HG03432 (cell line): Measurements from ENCODE around the gene C11orf98.
"Not testable (repeated sequence)": the region's sequence is repeated elsewhere in the genome, so short reads cannot be mapped to it uniquely, and the experiment has no call there.

Source experiments
- ATAC-seq: cut with Tn5 transposase; IDR thresholded peaks from one replicate; pipeline ENCODE4 v1.9.1; 2021; ENCODE audit warnings: mild to moderate bottlenecking, moderate library complexity; ENCODE audit not compliant: unreplicated experiment

The C11orf98 gene

DNA sequence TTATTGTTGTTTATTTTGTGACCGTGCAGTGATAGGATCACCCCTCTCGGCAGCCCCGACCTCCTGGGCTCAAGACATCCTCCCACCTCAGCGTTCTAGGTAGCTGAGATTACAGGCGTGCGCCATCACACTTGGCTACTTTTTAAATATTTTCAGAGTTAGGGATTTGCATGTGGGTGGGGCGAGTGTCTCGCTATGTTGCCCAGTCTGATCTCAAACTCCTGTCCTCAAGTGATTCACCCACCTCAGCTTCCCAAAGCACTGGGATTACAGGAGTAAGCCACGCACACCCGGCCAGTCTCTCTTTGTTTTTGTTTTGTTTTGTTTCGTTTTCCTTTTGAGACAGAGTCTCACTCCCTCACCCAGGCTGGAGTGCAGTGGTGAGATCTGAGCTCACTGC, 10.7 kb downstream of the C11orf98 start:
- ATAC-seq = no peak

- ATAC-seq = no peak
Measured at GRCh38 chr11:62652161-62653006, 12.6 kb downstream of the C11orf98 start.

- not testable (repeated sequence) for ATAC-seq
Measured at GRCh38 chr11:62650283-62650682, 14.7 kb downstream of the C11orf98 start.

DNA sequence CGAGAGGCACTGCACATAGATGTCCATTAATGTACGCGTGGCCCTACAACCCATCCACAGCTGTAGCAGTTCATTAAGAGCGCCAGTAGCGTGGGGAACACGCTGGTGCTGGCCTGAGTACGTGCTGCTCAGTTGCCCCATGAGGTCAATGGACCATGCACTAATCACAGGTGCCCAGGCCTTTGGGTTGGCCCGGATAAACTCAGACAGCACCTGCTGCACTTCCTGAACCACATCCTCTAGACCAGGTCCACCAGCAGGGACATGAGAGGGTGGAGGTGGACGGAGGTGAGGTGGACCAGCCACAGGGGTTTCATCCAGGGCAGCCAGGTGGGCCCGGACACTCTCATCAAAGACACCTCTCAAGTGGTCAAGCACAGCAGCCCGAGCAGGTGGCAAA, 15.5 kb downstream of the C11orf98 start:
- no peak for ATAC-seq

DNA sequence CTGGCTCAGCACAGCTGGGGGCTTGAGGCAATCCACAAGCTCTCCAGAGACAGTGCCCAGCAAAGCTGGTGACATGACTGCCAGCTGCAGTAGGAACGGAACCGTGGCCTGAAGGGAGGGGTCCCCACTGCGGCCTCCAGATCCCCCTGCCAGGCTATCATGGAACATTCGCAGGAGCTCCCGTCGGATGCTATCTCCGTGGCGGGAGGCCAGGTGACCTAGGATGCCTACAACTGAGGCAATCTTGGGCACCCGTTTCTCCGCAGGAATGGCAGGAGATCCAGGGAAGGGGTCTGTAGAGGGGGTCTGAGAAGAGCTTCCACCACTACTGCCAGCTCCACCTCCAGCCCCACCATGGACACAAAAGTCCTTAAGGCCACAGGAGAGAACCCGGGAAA, 16.0 kb downstream of the C11orf98 start:
- ATAC-seq = no peak

- ATAC-seq = no peak
Measured at GRCh38 chr11:62648185-62648966, 16.6 kb downstream of the C11orf98 start.

GRCh38 chr11:62647609-62648005, 17.4 kb downstream of the C11orf98 start:
- no peak for ATAC-seq

- no peak for ATAC-seq
Measured at GRCh38 chr11:62646825-62647608, 18.0 kb downstream of the C11orf98 start.

DNA sequence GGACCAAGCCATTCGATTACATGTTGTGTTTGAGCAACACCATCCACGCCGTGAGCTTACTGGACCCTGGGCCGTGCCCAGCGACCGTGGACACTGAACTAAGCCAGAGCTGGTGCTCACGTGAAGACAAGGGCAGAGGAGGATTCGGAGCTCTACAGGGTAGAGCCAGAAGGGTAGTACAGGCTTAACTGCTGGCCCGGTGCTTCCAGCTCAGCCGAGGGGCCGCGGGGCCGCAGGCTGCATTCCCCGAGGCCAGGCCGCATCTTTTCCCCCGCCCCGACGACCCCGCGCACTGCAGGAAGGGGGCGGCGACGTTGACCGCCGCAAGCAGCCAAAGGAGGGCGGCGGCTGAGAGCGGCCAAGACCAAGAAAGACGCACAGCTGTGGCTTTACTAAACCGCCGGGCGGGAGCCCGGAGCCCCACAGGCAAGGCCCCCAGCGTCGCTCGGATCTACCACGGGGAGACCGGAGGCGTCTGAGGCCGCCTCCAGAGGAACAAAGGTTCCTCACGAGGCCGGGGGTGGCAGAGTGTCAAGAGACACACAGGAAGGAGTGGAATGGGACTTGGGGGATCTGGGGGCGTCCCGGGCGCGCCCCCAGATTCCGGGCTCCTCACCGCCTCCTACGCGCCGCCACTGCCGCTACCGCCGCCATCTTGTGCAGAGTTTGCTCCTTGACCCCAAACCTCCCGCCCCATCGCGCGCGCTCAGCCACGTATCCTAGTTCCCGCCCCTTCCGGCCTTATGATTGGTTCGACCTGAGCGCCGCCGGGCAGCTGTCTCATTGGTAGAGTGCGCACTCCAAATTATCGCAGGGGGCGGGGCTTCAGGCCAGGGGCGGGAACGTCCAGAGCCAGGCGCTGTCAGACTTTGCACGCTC, 18.8 kb downstream of the C11orf98 start, which contains the start of gene GANAB:
Gene GANAB, minus strand, starts transcription at position 668 of the 879 bp plus-strand sequence. Its CDS starts 14 bp downstream, at position 654.
- peak; percentile 91 for ATAC-seq

DNA sequence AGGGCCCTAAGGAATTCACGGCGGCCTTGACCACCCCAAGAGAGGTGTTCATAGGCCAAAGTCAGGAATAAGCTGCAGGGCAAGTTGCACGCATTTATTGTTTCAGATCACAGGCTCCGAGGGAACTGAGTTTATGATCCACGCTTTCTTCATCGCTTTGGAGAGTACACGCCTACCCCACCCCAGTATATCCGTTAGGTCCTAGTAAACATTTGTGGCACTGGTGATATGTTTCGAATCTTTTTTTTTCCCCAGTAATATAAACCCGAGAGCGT, 19.4 kb downstream of the C11orf98 start:
- ATAC-seq = no peak

GRCh38 chr11:62644220-62644619, 20.8 kb downstream of the C11orf98 start:
- ATAC-seq = no peak

DNA sequence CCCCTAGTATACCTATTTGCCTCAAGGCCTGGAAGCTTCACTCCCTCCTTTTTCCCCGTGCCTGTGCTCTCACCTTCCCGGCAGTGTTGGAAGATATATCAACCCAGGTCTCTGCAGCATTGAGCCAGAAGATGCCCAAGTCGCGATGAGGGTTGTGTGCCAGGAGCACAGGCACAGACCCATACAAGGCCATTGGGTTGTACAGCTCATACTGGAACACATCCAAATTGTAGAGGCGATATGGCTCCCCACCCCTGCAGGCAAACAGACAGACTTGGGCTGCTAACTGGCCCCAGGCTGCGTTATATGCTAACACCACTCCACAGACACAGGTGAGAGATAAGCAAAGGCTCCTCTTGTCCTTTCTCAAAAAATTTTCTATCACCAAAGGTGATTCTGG, 32.5 kb downstream of the C11orf98 start:
- no peak for ATAC-seq

DNA sequence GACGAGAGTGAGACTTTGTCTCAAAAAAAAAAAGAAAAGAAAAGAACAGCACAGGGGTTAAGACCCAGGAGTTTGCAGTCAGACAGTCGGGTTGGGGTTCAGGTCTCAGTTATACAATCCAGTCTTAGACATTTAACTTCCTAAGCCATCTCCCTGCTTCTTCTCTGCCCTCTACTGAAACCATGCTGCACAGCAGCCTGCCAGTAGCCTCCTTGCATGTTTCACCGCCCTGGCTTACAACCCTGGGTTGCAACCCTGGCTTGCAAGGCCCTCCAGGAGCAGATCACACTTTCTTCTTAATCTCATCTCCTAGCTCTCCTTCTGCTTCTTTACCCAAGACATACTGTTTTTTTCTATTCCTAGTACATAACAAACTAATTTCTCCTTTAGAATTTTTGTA, 37.3 kb downstream of the C11orf98 start:
- no peak for ATAC-seq

GRCh38 chr11:62622476-62623089, 42.4 kb downstream of the C11orf98 start:
- no peak for ATAC-seq

DNA sequence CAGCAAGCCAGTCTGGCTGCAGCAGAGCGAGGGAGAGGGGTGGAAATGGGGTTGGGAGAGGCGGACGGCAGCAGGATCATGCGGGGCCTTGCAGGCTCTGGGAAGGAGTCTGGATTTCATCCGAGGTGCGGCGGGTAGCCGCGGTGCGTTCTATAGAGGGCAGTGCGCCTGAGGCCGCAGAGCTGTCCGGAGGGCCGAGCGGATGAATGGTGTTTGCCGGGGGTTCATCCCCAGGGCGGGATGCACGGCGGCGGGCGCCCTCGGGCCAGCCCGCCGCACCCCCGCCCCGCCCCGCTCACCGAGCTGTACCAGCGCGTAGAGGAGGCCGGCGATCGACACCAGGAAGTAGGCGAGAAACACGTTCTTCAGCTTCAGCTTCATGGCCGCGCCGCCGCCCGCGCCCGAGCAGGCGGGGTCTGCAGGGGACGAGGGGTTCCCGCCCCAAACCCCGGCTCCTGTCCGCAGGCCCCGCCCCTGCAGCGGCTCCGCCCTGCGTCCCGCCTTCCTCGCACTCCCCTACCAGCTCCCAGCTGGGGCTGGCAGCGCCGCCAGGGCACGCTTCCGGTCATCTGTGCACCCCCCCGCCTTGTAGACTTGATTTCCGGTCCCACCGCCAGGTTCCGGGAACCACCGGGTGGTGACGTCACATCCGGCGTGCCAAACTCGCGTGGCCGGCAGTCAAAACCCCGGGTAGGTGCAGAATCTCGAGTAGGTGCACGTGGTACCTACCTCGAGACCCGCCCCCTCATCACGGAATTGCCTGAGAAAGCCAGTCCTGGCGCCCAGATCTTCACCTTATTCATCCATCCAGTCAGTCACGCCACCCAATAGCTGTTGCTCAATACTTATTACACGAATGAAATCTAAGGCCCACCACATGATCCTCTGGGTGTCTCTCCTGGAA, 43.2 kb downstream of the C11orf98 start, which contains the start of gene B3GAT3:
Gene B3GAT3, minus strand, starts transcription at position 420 of the 904 bp plus-strand sequence. Its CDS starts 39 bp downstream, at position 381.
- ATAC-seq = peak; percentile 96

GRCh38 chr11:62621027-62621566, 43.9 kb downstream of the C11orf98 start:
- ATAC-seq = no peak

GRCh38 chr11:62616957-62617356, 48.1 kb downstream of the C11orf98 start:
- not testable (repeated sequence) for ATAC-seq

DNA sequence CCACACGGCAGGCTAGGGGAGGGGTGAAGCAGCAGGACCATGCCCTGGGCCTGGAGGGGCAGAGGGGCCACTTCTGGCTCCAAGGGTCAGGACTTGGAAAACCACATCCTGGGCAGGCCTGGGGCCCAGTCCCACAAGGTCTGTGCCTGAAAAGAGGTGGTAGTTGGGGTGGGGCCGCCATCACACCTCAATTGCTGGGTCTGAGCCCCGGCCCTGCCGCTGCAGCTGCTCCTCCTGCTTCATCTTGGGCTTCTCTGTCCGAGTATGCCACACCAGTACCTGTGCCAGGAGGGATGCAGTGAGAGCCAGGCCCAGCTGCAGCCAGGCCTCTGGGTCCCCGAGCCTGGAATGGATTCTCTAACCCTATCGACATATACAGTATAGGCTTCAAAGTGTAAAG, 49.5 kb downstream of the C11orf98 start:
- no peak for ATAC-seq

DNA sequence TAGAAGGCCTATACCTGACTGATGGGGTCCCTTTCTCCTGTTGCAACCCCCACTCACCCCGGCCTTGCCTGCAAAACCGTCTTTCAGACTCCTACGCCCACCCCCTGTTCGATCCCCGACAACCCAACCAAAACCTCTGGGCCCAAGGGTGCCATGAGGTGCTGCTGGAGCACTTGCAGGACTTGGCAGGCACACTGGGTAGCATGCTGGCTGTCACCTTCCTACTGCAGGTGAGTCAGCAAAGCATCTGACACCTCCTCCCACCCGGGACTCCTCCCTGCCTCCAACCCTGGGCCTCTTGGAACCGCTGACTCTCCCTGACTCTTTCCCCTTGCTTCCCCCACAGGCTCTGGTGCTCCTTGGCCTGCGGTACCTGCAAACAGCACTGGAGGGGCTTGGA, 50.7 kb downstream of the C11orf98 start:
- no peak for ATAC-seq
